GM19372 (cell line): Measurements from ENCODE around the gene GBF1.

Source experiments
- ATAC-seq: cut with Tn5 transposase; IDR thresholded peaks from one replicate; pipeline ENCODE4 v1.9.1; 2021; ENCODE audit warnings: mild to moderate bottlenecking, low read depth, moderate library complexity; ENCODE audit not compliant: unreplicated experiment

Gene GBF1

DNA sequence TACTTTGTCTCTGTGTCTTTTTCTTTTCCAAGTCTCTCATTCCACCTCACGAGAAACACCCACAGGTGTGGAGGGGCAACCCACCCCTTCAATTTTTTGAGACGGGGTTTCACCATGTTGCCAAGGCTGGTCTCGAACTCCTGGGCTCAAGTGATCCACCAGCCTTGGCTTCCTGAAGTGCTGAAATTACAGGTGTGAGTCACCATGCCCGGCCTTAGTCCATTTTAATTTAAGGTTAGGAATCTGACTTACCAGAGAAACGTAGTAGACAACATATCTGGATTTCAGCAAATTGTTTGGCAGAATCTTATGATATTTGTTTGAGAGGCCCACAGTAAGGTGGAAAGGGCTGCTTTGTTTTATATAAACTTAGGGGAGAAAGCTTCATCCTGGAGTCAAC, 147.0 kb downstream of the GBF1 start:
- ATAC-seq, result no peak

DNA sequence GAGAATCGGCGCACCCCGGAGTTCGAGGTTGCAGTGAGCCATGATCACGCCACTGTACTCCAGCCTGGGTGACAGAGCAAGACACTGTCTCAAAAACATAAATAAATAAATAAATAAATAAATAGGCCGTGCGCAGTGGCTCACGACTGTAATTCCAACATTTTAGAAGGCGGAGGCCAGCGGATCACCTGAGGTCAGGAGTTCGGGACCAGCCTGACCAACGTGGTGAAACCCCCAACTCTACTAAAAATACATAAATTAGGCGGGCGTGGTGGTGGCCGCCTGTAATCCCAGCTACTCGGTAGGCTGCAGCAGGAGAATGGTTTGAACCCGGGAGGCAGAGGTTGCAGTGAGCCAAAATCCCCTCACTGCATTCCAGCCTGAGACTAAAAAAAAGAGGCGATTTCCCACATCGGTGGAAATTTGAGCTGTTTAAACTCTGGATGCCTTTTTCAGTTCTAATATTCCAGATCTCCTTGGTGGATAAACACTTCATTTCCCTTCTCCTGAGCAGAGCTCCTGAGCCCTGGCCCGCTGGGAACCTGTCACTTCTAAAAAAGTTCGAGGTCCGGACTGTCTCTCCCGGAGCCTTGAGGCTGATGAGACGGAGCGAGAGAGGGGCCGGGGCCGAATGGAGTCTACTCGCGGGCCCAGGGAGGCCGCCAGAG, 148.2 kb downstream of the GBF1 start:
- no peak for ATAC-seq

DNA sequence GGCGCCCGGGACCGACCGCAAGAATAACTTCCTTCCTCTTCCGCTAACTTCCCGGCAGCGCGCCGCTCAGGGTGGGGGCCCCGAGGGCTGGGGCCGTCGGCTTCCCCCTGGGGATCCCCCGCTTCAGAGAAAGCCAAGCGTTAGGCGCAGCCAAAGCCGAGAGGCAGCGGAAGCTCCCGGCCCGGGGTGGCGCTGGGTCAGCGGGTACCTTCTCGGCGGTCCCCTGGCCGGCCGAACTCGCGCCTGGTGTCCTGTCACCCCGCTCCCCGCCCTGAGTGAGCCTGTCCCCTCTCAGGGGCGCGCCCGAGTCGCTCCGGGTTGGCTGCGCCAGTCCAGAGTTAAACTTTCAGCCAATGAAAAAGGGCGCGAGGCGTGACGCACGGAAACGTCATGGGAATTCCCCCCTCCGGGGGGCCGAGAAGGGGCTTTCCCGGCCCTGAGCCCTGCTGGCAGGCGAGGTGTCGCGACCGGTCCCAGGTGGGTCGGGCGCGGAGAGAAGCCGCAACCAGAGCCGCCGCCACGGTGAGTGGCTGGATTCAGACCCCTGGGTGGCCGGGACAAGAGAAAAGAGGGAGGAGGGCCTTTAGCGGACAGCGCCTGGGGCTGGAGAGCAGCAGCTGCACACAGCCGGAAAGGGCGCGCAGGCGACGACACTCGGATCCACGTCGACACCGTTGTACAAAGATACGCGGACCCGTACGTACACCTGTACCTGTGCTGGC, 148.9 kb downstream of the GBF1 start:
- peak; percentile 79 for ATAC-seq

DNA sequence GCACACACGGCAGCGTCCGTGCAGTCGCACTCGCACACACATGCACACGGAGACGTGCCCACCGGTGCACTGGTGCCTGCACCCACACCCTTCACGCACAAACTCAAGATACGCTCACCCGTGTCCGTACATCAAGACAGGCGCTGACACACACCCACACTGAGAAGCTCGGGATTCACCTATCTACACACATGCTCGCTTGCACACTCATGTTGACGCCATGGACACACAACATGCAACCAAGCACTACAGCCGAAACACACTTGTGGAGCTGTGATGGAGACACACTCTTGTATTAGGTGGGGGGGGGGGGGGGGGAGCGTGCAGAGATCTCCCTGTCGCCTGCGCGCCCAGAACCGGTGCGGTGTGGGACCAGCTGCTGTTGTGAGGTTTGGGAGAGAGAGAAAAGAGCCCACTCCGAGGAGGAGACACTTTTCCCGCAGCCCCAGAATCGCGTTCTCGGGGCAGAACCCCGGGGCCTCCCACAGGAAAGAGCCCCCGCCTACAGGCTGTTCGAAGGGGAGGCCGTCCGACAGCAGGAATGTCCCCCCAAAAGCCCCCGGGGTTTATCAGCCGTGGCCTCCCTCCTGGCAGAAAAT, 149.6 kb downstream of the GBF1 start:
- ATAC-seq, result no peak

DNA sequence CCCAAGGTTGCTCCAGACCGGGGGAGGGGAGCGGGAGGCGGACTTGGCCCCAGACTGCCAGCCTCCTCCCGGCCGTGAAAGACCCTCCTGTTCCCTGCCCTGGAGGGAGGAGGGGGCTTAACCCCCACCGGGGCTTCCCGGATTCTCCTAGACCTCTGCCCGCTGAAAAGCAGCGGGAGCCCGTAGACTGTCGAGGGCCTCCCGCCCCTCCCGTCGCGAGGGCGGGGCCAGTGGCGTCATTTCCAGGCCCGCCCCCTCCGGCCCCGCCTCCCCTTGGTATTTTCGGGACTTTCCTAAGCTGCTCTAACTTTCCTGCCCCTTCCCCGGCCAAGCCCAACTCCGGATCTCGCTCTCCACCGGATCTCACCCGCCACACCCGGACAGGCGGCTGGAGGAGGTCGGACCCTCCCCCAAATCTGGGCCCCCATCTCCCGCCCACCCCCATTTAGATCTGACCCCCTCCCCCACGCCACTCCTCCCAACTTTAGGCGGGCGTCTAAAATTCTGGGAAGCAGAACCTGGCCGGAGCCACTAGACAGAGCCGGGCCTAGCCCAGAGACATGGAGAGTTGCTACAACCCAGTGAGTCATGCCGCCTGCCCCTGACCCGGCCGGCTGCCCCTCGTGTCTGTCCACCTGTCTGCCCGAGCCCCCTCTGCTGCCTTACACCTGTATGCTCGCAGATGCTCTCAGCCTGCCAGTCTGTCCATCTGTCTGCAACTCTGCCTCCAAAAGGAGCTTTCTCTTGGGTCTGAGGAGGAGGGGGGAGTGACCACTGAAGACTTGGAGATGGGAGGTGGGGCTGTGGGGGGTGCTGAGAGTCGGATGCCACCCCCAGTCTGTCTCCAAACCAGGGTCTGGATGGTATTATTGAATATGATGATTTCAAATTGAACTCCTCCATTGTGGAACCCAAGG, 150.3 kb downstream of the GBF1 start, which contains the start of gene NFKB2:
TSS of gene NFKB2 (plus strand) at position 306 of the 917 bp plus-strand sequence. CDS start at position 561, 255 bp downstream.
- ATAC-seq, result peak; percentile 34

DNA sequence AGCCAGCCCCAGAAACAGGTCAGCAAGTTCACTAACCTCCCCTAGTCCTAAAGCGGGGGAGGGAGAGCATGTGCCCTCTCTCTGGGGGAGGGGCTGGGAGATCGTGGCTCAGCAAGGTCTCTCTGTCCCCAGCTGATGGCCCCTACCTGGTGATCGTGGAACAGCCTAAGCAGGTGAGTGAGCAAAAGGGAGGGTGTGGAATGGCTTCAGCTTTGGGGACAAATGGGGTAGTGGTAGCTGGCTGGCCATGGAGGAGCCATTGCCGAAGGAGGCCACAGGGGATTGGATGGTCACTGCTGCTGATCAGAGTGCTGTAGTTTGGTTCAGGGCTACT, 151.0 kb downstream of the GBF1 start:
- ATAC-seq, result no peak

DNA sequence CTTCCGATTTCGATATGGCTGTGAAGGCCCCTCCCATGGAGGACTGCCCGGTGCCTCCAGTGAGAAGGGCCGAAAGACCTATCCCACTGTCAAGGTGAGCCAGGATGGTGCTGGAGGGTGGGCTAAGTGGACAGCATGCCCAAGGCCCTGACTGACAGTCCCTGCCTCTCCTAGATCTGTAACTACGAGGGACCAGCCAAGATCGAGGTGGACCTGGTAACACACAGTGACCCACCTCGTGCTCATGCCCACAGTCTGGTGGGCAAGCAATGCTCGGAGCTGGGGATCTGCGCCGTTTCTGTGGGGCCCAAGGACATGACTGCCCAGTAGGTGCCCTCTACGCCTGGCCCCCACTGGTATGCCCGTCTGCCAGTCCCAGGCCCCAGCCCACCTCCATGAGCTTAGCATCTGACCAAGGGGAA, 151.4 kb downstream of the GBF1 start:
- ATAC-seq, result no peak

DNA sequence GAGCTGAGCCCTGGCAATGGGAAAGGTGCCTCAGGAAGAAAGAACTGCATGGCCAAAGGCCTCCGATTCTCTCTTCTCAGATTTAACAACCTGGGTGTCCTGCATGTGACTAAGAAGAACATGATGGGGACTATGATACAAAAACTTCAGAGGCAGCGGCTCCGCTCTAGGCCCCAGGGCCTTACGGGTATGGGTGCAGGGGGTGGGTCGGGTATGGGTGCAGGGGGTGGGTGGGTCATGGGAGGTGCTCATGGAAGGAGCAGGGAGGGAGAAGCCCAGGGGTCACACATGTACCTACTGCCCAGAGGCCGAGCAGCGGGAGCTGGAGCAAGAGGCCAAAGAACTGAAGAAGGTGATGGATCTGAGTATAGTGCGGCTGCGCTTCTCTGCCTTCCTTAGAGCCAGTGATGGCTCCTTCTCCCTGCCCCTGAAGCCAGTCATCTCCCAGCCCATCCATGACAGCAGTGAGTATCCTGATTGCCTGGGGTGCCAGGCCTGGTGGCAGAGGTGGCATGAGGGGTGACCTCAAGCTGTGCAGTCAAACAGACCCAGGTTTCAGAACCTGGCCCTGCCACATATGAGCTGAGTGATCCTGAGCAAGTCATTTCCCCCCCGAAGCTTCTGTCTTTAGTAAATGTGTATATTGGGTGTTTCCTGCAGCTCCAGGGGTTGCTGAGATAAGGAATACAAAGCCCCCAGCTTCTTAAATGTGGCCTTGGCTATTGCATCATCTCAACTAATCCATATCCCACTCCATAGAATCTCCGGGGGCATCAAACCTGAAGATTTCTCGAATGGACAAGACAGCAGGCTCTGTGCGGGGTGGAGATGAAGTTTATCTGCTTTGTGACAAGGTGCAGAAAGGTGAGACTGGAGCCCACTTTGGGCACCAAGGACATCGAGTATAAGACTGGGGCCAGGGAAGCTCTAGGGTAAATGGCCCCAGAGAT, 152.2 kb downstream of the GBF1 start:
- ATAC-seq, result no peak

DNA sequence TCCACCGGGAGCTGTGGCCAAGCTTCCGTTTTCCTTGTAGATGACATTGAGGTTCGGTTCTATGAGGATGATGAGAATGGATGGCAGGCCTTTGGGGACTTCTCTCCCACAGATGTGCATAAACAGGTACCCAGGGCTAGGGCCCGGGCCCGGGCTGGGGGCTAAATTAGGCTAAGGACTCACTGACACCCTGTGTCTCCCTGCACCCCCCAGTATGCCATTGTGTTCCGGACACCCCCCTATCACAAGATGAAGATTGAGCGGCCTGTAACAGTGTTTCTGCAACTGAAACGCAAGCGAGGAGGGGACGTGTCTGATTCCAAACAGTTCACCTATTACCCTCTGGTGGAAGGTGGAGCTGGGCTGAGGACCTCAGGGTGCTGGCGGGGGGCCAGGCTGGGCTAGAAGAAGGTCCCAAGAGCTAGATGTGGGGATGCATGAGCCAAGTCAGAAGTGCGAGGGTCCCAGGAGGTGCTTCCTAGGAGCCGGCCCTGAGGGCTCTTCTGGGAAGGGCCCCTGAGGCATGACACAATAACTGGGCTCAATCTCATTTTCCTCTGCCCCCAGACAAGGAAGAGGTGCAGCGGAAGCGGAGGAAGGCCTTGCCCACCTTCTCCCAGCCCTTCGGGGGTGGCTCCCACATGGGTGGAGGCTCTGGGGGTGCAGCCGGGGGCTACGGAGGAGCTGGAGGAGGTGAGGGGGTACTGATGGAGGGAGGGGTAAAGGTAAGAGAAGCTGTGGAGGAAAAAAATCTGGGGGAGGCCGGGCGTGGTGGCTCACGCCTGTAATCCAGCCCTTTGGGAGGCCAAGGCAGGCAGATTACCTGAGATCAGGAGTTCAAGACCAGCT, 153.1 kb downstream of the GBF1 start:
- no peak for ATAC-seq

DNA sequence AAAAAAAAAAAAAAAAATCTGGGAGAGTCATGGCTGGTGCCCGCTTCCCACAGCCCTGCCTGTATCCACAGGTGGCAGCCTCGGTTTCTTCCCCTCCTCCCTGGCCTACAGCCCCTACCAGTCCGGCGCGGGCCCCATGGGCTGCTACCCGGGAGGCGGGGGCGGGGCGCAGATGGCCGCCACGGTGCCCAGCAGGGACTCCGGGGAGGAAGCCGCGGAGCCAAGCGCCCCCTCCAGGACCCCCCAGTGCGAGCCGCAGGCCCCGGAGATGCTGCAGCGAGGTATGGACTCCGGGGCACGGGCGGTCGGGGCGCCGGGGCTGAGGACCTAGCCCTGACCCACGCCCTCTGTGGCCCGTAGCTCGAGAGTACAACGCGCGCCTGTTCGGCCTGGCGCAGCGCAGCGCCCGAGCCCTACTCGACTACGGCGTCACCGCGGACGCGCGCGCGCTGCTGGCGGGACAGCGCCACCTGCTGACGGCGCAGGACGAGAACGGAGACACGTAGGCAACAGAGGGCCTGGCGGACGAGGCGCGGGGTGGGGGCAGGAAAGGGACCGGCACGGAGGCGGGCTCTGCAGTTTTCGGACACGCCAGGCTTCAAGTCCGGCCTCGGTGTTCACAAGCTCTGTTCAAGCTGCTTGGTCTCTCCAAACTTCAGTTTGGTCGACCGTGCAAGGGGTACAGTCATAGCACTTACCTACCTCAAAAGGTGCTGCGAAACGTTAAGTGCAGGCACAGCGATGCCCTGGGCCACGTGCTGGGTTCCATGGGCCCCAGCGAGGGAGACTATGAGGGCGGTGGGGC, 154.1 kb downstream of the GBF1 start:
- ATAC-seq, result peak; percentile 40

DNA sequence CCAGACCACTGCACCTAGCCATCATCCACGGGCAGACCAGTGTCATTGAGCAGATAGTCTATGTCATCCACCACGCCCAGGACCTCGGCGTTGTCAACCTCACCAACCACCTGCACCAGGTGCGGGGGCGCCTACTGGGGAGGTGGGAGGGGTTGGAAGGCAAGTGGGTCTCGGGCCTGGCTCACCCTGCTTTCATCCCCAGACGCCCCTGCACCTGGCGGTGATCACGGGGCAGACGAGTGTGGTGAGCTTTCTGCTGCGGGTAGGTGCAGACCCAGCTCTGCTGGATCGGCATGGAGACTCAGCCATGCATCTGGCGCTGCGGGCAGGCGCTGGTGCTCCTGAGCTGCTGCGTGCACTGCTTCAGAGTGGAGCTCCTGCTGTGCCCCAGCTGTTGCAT, 154.7 kb downstream of the GBF1 start:
- no peak for ATAC-seq

DNA sequence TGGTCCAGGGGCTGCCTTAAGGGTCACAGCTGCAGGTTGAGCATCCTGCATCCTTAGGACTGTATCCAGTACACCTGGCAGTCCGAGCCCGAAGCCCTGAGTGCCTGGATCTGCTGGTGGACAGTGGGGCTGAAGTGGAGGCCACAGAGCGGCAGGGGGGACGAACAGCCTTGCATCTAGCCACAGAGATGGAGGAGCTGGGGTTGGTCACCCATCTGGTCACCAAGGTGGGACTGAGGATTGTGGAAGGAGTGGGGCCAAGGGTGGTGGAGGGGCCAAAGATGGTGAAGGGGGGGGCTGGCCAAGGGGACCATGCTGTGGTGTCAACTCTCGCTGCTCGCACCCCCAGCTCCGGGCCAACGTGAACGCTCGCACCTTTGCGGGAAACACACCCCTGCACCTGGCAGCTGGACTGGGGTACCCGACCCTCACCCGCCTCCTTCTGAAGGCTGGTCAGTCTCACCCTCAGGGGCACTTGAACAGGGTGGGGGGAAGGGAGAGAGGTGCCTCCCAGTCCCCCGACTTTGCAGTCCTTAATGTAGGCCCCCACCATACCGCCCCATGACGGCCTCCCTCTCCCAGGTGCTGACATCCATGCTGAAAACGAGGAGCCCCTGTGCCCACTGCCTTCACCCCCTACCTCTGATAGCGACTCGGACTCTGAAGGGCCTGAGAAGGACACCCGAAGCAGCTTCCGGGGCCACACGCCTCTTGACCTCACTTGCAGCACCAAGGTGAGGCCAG, 155.4 kb downstream of the GBF1 start:
- no peak for ATAC-seq

DNA sequence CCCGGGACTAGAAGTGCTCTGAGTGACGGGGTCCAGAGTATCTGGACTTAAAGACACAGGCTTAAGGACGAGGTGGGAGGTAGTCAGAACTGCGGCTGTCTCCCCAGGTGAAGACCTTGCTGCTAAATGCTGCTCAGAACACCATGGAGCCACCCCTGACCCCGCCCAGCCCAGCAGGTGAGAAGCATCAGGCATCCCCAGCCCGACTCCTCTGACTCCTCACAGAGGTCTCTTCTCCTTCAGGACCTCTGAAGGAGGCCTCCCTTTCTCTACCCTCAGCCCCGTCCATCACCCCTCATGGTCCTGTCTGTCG, 156.0 kb downstream of the GBF1 start:
- no peak for ATAC-seq

DNA sequence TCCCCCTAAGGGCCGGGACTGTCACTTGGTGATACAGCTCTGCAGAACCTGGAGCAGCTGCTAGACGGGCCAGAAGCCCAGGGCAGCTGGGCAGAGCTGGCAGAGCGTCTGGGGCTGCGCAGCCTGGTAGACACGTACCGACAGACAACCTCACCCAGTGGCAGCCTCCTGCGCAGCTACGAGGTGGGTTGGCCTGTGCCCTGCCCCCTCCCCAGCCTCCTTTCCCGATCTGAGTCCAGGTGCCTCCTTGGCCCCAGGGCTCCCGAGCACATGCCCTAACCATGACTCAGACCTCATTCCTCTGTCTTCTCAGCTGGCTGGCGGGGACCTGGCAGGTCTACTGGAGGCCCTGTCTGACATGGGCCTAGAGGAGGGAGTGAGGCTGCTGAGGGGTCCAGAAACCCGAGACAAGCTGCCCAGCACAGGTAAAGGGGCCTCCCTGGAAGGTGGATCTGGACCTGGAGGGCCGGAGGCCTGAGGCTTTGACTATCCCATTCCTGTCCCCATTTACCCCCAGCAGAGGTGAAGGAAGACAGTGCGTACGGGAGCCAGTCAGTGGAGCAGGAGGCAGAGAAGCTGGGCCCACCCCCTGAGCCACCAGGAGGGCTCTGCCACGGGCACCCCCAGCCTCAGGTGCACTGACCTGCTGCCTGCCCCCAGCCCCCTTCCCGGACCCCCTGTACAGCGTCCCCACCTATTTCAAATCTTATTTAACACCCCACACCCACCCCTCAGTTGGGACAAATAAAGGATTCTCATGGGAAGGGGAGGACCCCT, 156.6 kb downstream of the GBF1 start:
- ATAC-seq, result no peak

DNA sequence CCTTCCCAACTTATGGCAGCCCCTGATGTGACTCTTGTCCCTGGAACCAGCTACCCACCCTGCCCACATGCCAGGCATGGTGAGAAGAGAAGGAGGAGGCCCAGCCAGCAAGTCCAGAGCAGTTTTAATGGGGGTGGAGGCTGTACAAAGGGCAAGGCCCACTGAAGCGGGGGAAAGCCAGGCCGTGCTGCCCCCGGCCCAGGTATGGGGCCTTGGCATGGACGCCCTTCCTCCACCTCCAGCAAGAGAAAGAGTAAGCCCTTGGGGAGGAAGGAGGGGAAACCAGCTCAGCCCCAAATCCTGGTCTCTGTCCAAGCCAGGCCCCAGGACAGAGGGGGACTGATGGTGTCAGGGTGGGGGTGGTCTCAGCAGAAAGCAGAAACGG, 157.2 kb downstream of the GBF1 start:
- ATAC-seq, result no peak

DNA sequence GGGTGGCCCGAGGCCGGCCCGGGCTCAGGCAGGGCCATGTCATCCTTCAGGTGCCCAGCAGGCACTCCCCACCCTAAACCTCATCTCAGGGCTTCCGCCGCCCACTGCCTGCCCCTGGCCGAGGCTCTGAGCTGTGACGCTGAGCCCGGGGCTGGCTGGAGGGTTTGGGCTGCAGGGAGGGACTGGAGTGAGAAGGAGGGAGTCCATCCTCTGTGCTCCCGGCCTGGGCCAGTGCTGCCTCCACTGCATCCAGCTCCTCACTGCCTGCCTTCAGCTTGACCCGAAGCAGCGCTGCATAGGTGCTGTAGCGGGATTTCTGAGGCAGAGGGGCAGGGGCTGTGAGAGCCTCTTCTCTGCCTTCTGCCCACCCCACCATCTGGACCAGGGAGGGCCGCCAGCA, 157.8 kb downstream of the GBF1 start:
- ATAC-seq, result no peak
